ENCODE data around the gene TBC1D22B. TPM values are rescaled to one million over a fixed set of nuclear protein-coding genes. Genes with fewer than 3 reads are reported as not detected.

Gene TBC1D22B
- total and polyA plus RNA-seq, 2 of the 13 experiments (the other 11 are each of a cell fraction or from before 2014, with no cell fraction given) = 9.7 to 12.9 TPM

DNA sequence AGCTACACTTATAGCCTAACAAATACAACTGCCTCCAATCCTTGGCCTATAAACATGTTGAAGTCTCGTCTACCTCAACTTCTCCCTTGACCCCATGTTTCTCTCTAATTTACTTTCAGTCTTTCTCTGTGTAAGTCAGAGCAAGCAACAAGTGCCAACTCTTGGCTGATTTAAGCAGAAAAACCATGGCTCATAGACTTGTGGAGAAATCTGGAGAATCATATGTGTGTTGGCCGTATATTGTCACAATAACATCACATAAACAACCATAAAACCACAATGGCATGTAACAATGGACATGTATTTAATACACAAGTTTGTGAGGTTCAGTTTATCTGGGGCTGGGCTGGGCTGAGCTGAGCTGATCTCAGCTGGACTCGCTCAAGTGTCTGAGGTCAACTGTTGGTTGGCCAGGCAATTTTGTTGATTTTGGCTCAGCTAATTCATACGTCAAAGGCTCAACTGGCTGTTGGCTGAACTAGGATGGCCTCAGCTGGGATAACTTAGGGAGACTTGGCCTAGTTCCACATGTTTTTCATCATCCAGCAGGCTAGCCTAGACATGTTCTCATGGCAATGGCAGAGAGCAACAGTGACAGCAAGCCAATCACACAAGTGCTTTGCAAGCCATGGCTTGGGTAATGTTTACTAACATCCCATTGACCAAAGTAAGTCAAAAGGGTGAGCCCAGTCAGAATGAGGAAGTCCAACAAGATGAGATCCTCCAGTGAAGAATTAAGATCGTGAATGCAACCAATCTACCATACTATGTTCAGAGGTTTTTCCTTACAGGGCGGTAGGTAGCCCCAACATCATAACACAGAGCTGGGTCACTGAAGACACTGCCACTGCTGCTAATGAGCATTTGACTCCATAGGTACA lies 12.9 kb upstream of the TBC1D22B start (continued):
- peak; percentile 82 for TF ChIP-seq DMAP1 (CRISPR knock-in tag; IDR thresholded peaks at IDR 0.05)
- TF ChIP-seq ZNF609 (CRISPR knock-in tag; IDR thresholded peaks at IDR 0.05; ENCODE audit: borderline replicate concordance) = peak; percentile 53; the same call in 1 of the 2 replicates
- peak; percentile 50 for TF ChIP-seq TAF1 (CRISPR knock-in tag; IDR thresholded peaks at IDR 0.05)
- TF ChIP-seq, protein P1, sequence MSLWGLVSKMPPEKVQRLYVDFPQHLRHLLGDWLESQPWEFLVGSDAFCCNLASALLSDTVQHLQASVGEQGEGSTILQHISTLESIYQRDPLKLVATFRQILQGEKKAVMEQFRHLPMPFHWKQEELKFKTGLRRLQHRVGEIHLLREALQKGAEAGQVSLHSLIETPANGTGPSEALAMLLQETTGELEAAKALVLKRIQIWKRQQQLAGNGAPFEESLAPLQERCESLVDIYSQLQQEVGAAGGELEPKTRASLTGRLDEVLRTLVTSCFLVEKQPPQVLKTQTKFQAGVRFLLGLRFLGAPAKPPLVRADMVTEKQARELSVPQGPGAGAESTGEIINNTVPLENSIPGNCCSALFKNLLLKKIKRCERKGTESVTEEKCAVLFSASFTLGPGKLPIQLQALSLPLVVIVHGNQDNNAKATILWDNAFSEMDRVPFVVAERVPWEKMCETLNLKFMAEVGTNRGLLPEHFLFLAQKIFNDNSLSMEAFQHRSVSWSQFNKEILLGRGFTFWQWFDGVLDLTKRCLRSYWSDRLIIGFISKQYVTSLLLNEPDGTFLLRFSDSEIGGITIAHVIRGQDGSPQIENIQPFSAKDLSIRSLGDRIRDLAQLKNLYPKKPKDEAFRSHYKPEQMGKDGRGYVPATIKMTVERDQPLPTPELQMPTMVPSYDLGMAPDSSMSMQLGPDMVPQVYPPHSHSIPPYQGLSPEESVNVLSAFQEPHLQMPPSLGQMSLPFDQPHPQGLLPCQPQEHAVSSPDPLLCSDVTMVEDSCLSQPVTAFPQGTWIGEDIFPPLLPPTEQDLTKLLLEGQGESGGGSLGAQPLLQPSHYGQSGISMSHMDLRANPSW (CRISPR knock-in tag; IDR thresholded peaks at IDR 0.05; ENCODE audit: borderline replicate concordance) = 0 out of 2 replicates have a peak, but pooled peaks have one; percentile 58
- 0 out of 2 replicates have a peak, but pooled peaks have one; percentile 52 for TF ChIP-seq GZF1 (CRISPR knock-in tag; IDR thresholded peaks at IDR 0.05)
- no peak for TF ChIP-seq ZNF326 (CRISPR knock-in tag; IDR thresholded peaks at IDR 0.05; ENCODE audit: borderline replicate concordance)
- TF ChIP-seq, protein P2, sequence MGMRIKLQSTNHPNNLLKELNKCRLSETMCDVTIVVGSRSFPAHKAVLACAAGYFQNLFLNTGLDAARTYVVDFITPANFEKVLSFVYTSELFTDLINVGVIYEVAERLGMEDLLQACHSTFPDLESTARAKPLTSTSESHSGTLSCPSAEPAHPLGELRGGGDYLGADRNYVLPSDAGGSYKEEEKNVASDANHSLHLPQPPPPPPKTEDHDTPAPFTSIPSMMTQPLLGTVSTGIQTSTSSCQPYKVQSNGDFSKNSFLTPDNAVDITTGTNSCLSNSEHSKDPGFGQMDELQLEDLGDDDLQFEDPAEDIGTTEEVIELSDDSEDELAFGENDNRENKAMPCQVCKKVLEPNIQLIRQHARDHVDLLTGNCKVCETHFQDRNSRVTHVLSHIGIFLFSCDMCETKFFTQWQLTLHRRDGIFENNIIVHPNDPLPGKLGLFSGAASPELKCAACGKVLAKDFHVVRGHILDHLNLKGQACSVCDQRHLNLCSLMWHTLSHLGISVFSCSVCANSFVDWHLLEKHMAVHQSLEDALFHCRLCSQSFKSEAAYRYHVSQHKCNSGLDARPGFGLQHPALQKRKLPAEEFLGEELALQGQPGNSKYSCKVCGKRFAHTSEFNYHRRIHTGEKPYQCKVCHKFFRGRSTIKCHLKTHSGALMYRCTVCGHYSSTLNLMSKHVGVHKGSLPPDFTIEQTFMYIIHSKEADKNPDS (CRISPR knock-in tag; IDR thresholded peaks at IDR 0.05) = 0 out of 2 replicates have a peak, but pooled peaks have one; percentile 39
- peak; percentile 91; the same call in 1 of the 2 replicates for TF ChIP-seq ZBTB4 (CRISPR knock-in tag; IDR thresholded peaks at IDR 0.05; ENCODE audit: borderline replicate concordance)
- 0 out of 2 replicates have a peak, but pooled peaks have one; percentile 47 for TF ChIP-seq ZNF329 (CRISPR knock-in tag; IDR thresholded peaks at IDR 0.05; ENCODE audit: low read depth)

Data from HepG2 (cell line).